ENCODE measurements around the gene TBCE. TPM values are rescaled to one million over a fixed set of nuclear protein-coding genes. Genes with fewer than 3 reads are reported as not detected.

TBCE gene
- total RNA-seq, 1 donor from 2014 or later: 30.8 TPM

DNA sequence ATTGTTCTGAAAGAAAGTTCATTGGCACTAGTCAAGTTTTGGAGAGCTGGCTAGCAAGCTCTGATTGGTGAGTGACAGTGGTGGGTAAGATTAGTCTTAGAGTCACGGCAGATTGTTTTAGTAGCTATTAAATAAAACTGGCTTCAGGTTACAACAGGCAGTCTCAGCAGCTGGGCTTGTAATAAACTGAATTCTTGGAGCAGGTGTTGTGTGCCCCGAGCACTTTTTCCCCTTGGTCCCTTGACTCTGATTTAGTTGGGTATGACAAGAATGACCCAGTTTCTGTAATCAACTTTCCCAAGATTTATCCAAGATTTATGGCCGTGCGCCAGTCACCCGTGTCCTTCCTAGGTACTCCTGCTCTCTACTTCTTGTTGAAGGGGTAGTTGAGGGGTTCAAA lies 40.2 kb downstream of the TBCE start:
- intact Hi-C loops (cut with micrococcal nuclease): no loop called here

DNA sequence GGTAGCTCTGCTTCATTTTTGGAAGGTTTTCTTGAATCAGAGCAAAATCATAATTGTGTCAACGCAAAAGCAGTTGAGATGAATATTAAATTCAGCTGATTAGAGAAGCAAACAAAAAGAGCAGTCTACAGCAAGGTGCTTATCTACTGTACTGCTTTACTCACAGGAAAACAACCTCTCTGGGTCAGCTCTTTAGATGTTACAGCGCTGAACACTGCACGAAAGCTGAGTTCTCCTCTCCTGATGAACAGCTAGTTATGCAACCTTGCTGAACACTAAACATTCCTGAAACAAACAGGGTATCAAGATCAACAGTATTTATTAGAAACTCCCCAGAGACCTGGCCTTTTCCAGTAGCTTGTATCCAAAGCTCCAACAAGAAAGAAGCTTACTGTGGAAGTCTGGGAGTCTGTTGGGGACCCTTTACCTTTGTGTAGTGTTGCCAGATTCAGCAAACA lies 41.3 kb downstream of the TBCE start:
- intact Hi-C loops (cut with micrococcal nuclease): no loop called here

DNA sequence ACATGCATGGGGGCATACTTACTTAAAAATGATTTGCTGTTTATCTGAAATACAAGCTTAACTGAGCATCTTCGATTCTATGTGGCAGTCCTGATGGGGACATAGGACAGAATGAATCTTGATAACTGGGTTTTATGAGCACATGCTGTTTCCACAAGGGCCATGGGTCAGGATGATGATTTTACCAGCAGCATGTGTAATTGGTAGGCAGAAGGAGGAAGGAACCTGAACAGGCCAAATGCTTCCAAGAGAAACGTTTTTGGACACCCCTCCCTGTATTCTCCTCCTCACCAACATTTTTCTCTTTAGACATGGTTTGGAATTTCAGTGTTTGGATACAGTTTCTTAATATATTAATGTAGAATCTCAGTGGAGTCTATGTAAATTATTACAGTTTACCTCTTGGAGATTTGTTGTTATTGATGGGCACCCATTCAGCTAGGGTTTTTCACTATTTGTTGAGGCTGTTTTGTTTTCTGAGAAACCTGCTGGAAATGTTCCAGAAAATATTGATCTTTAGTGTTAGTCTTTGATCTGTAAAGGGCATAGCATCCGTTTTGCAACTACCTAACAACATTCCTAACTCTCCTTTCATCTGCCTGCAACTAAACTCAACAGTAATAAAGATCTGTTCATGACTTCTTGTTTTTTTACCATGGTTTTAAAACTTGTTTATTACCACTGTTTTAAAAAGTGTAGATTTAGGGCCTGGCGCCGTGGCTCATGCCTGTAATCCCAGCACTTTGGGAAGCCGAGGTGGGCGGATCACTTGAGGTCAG lies 42.0 kb downstream of the TBCE start:
- intact Hi-C loops (cut with micrococcal nuclease): no loop called here

DNA sequence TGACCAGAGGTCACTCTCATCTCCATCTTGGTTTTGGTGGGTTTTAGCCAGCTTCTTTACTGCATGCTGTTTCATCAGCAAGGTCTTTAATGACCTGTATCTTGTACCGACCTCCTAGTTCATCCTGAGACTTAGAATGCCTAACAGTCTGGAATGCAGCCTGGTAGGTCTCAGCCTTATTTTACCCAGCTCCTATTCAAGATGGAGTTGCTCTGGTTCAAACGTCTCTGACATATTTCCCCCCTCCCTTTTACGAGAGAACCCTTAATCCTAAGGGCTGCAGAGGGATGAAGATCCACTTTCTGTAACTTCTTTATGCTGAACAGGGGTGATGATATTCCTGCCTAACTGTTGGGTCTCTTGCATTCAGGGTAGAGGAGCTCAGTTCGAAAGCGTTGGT lies 43.2 kb downstream of the TBCE start:
- intact Hi-C loops (cut with micrococcal nuclease): no loop called here

DNA sequence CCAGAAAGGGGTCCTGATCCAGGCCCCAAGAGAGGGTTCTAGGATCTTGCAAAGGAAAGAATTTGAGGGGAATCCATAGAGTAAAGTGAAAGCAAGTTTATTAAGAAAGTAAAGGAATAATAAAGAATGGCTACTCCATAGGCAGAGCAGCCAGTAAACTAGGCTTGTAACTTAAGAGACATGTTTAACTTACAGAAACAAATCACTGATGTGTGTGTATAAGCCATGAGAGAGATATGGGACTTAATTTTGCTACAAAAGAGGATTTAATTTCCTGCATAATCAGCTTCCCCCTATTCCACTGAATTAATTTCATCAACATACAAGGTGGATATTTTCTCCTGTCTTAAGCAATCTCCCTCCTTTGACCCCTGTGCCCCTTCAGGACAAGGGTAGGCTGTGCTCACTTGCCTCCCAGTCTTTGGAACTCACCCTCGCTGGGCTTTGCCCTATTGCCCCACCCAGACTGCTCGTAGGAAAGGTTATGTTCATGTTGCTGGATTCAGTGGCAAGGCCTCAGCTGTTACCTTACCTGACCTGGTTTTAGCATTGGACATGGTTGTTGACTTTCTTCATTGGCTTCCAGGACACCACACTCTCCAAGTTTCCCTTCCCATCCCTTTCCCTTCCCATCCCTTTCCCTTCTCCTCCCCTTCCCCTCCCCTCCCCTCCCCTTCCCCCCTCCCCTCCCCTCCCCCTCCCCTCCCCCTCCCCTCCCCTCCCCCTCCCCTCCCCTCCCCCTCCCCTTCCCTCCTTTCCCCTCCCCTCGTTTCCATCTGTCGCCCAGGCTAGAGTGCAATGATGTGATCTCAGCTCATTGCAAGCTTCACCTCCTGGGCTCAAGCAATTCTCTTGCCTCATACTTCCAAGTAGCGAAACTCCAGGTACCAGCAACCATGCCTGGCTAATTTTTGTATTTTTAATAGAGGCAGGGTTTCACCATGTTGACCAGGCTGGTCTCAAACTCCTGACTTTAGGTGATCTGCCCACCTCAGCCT lies 44.6 kb downstream of the TBCE start:
- intact Hi-C loops (cut with micrococcal nuclease): no loop called here

DNA sequence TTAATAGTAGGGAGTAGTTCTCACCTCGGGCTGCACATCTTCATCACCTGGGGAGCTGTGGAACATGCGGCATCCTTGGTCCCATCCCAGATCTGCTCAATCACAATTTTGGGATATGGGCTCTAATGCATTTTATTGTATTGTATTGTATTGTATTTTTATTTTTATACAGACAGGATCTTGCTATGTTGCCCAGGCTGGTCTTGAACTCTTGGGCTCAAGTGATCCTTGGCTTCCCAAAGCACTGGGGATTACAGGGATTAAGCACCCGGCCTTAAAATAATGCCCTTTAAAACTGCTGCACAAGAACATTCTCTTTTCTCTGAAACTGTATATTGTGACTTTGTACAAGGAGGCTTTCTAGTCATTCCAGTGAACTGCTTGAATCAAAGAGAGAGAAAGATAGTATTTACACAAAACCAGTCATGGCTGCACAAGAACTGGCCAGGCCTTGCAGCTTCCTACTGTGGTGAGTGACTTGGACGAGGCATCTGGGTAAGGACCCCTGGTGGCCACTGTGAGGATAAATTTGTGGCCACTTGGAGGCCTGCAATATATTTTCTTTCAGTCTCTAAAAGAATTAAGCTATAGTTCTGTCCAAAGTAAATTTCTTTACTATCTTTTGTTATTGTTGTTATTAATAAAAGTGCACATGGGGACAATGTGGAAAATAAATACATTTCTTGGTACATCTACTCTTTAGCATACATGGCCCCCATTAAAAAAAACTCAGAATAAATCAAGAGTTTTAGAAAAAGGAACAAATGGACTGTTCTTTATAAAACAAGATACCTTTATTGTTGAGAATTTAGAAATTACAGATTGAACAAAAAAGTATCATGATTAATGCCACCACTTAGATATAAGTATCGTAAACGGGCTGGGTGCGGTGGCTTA lies 48.0 kb downstream of the TBCE start:
- intact Hi-C loops (cut with micrococcal nuclease): loop anchor here (1.0 to 5.0 kb wide), 3 partner anchors 86 to 233 kb away; no protein-coding TSS in a partner anchor

DNA sequence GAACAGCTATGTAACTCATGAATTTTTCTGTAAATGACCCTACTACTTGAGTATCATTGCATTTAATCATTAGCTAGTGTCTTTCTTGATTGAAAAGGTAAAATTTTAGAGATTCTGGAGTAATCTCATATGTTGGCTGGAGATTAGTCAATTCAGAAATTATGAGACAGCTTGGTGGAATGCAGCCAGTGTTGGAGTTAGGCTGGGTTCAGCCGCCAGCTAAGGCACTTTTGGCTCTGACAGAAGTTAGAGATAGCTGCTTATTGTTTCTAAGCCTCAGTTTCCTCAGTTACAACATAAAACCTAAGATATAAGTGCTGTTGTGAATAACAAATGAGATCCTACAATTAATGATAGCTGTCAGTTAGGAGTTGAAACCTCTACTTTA lies 49.4 kb downstream of the TBCE start:
- intact Hi-C loops (cut with micrococcal nuclease): loop anchor here (1.0 to 5.0 kb wide), 10 partner anchors 50 to 930 kb away; partner anchors contain the start of genes B3GALNT2, RBM34, TBCE and TOMM20

DNA sequence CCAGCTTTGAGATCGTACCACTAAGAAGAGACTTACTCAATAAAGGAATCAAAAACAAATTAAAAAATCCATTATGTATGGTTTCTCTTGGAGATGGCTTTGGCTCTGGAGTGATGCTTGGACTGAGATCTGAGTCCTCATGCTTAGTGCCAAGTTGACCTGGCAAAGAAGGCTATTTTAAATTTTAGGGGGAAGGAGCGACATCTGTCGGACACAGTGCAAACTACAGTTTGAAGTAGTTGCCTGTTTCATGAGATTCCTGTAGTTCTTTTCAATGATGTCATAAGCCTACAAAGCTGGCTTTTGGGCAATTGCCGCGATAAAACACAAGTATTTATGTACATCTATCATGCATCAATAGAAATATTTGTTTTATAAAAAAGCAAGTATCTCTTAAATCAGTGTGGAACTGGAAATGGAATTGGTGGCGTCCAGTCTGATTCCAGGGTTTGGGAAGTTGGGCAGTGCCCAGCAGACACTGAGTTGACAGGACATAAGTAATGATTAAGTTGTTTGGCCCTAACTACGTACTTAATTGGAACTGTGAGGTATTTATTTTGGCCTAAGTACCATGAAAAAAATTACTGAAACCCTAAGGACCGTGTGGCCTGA lies 50.0 kb downstream of the TBCE start:
- intact Hi-C loops (cut with micrococcal nuclease): loop anchor here (1.0 to 5.0 kb wide), 10 partner anchors 50 to 930 kb away; partner anchors contain the start of genes B3GALNT2, RBM34, TBCE and TOMM20

DNA sequence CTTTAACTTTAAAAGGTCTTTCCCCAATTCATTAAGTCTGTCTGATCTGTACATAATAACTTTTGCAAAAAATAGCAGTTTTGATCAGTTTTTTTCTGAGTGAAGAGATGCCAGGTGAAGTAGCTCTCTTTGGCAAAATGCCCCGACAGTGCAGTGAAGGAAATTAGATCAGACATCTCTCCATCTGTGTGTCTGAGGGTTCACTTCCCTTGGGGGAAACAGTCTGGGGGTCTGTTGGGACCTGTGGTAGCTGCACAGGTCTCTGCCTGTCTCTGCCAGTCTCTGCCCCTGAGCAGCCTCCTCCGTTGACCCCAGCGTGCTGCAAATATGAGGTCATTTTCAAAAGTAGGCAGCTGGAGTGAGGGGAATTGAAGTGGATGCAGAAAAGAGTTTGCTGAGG lies 54.5 kb downstream of the TBCE start:
- intact Hi-C loops (cut with micrococcal nuclease): no loop called here

DNA sequence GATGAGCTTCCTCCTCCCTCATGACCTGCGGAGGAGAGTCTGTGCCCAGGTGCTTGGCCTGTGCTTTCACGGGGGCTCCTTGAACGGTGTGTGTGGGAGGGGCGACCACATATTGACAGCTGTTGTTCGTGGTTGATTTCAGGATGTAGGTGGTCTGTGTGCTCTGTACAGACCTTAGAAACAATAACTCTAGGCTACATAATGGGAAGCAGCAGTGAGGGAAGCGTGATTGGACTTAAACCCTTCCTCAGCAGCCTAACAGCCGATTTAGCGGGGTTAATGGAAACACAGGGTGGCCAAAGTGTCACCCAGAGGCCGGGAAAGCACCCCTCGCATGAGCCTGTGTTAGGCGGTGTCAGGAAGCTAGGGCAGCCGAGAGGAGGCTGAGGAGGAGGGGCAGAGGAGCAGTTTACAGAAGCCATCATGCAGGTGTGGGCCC lies 56.0 kb downstream of the TBCE start:
- intact Hi-C loops (cut with micrococcal nuclease): no loop called here

DNA sequence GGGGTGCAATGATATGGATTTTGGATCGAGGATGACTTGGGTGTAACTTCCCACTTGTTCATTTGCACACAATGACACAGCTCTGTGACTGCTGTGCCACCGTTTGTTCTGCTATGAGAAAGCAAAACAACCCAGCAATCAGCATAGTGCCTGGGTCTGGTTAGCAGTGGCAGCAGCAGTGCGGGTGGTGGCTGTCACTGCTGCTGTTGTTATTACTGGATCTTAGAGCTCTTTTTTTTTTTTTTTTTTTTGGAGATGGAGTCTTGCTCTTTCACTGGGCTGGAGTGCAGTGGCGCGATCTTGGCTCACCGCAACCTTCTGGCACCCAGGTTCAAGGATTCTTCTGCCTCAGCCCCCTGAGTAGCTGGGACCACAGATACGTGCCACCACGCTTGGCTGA lies 56.9 kb downstream of the TBCE start:
- intact Hi-C loops (cut with micrococcal nuclease): no loop called here

DNA sequence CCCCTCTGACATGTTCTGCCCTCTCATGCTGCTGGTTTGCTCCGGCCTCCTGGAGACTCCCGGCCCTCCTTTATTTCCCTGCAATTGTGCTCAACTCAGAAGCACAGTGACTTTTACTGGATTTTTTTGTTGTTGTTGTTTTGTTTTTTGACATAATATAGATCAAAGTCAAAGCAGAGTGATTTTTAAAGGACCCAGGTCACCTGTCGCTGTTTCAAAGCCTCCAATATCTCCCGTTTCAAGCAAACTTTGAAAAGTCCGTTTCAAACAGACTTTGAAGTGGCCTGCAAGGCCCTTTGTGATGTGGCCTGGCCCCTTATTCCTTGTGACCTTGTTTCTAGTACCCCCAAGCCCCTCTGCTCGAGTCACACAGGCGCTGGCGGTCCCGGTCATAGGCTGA lies 58.1 kb downstream of the TBCE start:
- intact Hi-C loops (cut with micrococcal nuclease): no loop called here

DNA sequence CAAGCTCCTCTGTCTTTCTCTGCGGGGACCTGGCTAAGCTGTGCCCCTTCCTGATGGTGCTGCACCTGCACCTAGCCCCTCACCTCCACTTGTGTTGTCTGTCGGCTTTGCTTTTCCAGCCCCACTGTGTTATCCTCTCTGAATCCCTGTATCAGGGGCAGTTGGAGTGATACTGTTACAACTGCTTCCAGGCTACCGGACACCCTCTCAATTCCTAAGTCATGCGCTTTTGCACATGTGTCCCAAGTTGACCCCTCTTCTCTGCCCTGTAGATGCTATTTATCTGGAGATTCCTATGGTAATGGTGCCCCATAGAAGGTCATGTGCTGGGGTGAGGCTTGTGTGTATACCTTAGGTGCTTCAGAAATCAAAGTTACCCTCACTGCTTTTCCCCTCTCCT lies 58.9 kb downstream of the TBCE start:
- intact Hi-C loops (cut with micrococcal nuclease): no loop called here

DNA sequence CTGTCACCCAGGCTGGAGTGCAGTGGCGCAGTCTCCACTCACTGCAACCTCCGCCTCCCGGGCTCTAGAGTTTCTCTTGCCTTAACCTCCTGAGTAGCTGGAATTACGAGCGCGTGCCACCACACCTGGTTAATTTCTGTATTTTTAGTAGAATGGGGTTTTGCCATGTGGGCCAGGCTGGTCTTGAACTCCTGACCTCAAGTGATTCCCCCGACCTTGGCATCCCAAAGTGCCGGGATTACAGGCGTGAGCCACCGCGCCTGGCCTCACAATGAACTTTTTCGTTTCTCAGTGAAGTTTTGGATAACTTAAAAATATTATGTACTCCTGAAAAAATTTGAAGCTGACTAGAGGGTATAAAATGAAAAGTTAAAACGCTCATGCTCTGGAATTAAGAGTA lies 59.5 kb downstream of the TBCE start:
- intact Hi-C loops (cut with micrococcal nuclease): no loop called here

DNA sequence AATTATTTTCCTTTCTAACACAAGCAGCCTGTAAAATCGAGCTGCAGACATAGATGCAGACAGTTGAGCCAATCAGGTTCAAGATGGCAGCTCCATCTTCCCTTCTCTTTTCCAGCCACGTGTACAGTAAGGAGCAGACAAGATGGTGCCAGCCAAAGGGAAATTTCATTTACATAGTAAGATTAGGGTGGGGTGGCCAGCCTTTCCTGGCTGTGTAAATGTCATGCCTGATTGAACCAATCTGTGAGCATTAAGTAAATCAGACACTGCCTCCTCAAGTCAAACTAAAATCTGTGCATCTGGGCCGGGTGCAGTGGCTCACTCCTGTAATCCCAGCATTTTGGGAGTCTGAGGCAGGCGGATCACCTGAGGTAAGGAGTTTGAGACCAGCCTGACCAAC lies 60.2 kb downstream of the TBCE start:
- intact Hi-C loops (cut with micrococcal nuclease): no loop called here

DNA sequence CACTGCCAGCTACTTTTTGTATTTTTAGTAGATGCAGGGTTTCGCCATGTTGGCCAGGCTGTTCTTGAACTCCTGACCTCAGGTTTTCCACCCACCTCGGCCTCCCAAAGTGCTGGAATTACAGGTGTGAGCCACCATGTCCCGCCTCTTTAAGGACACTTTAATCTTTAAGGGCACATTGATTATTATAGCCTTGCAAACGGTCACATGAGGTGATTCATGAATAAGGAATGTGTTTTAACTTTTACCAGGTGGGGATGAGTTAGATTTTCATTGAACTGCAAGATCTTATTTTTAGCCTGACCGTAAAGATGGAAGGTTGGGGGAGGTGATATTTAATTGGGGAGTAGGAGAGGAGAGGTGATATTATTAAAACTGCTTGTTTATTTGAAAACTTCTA lies 61.9 kb downstream of the TBCE start:
- intact Hi-C loops (cut with micrococcal nuclease): no loop called here

DNA sequence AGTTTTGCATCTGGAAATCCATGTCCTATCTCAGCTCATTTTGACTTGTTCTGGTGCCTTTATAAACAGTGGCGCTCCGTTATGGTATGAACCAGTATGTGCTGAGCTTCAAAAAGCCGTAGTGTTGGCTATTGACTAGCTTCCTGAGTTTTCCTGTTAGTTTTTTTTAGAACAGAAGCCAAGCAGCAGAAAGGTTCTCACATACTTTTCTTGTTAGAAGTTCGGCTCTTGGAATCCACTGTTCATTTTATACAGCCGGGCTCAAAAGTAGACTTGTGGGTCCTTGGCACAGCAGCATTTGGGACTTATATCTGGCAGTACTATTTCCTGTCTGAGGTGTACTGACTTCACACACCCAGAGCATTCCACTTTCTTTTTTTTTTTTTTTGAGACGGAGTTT lies 63.8 kb downstream of the TBCE start:
- intact Hi-C loops (cut with micrococcal nuclease): no loop called here

DNA sequence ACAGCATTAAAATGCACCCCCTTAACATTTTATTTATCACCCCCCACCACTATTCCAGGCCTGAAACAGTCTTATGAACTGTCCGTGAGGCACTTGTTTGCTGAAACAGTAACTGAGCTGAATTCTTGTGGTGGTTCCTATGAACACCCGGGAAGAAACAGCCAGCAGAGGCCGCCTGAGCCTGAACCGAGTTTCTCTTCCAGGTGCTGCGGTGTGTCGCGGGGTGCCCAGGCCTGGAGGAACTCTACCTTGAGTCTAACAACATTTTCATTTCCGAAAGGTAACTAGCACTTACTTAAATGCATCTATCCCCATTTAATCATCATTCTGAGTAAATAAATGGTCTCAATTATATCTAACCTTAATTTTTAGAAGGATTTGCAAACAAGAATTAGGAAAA lies 66.8 kb downstream of the TBCE start:
- intact Hi-C loops (cut with micrococcal nuclease): no loop called here

DNA sequence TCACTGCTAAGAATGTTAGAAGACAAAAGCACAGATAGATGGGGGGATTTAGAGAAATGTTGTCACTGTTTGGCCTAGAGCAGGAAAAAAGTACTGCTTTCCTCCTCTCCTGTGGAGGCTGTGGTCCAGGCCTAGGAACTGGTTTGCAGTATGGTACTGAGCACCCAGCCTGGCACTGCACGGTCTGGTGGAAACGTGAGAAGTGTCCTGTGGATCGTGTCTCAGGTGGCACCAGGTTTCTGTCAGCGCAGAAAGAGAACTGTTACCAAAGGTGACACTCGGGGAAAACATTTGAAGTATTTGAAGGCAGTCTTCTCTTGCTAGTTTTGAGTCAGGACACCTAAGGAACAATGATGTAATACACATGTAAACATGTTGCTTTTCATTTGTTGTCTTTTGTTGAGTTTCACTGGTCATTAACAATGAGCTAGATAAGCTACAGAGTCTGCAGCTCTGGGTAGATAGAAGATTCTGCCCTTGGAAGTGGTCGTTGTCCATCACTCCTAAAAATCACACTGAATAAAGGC lies 74.0 kb downstream of the TBCE start:
- intact Hi-C loops (cut with micrococcal nuclease): no loop called here

DNA sequence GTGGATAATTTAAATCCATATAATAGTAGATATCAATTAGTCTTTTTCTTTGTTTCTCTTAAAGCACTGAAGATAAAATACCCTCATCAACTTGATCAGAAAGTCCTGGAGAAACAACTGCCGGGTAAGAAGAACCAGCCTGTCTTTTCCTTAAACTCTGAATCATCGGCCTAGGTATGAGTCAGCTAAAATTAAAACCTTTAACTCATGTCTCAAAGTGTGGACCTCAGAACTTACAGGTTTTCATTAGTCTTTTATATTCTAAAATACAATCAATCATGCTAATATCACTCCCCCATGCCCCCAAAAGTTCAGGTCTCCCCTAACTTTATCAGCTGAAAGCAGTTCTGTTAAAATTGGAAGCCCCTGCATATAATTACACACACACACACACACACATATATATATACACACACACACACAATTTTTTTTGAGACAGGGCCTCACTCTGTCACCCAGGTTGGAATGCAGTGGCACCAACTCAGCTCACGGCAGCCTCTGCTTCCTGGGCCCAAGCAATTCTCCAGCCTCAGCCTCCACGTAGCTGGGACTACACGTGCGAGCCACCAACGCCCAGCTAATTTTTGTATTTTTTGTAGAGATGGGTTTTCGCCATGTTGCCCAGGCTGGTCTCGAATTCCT lies 75.7 kb downstream of the TBCE start:
- intact Hi-C loops (cut with micrococcal nuclease): no loop called here

Data from T-helper 1 cell treated with Interleukin-12 subunit alpha and Interleukin-12 subunit beta and Interleukin-4 antibody, amounts not matched to agents 30 ng/mL and 1 ng/mL, for 36 hours (primary cell).